ENCODE results near the gene BRD7.
"Not testable (repeated sequence)": the region's sequence is repeated elsewhere in the genome, so short reads cannot be mapped to it uniquely, and the experiment has no call there.

The BRD7 gene

GRCh38 chr16:50354629-50355456 lies 13.9 kb downstream of the BRD7 start:
- DNase-seq, result no peak

GRCh38 chr16:50354082-50354481 lies 14.7 kb downstream of the BRD7 start:
- no peak for DNase-seq

GRCh38 chr16:50351952-50352351 lies 16.8 kb downstream of the BRD7 start:
- no peak for DNase-seq

GRCh38 chr16:50351116-50351515 lies 17.7 kb downstream of the BRD7 start:
- no peak for DNase-seq

GRCh38 chr16:50345210-50345609 lies 23.6 kb downstream of the BRD7 start:
- not testable (repeated sequence) for DNase-seq

- DNase-seq, result not testable (repeated sequence)
Observed at GRCh38 chr16:50343566-50343965, 25.2 kb downstream of the BRD7 start.

- no peak for DNase-seq
Observed at GRCh38 chr16:50340578-50340977, 28.2 kb downstream of the BRD7 start.

- no peak for DNase-seq
Observed at GRCh38 chr16:50338371-50339231, 30.2 kb downstream of the BRD7 start.

- DNase-seq, result no peak
Observed at GRCh38 chr16:50336884-50337283, 31.9 kb downstream of the BRD7 start.

GRCh38 chr16:50335196-50335958 lies 33.4 kb downstream of the BRD7 start:
- no peak for DNase-seq

- no peak for DNase-seq
Observed at GRCh38 chr16:50334106-50334975, 34.4 kb downstream of the BRD7 start.

- DNase-seq, result no peak
Observed at GRCh38 chr16:50332599-50332998, 36.2 kb downstream of the BRD7 start.

- no peak for DNase-seq
Observed at GRCh38 chr16:50331570-50331969, 37.2 kb downstream of the BRD7 start.

GRCh38 chr16:50329446-50330189 lies 39.2 kb downstream of the BRD7 start:
- no peak for DNase-seq

GRCh38 chr16:50326835-50327465 lies 41.8 kb downstream of the BRD7 start:
- DNase-seq, result peak; percentile 56

GRCh38 chr16:50326264-50326663 lies 42.5 kb downstream of the BRD7 start:
- DNase-seq, result no peak

- DNase-seq, result no peak
Observed at GRCh38 chr16:50324345-50324744, 44.4 kb downstream of the BRD7 start.

GRCh38 chr16:50323335-50324011 lies 45.3 kb downstream of the BRD7 start:
- no peak for DNase-seq

GRCh38 chr16:50322333-50322732 lies 46.5 kb downstream of the BRD7 start:
- no peak for DNase-seq

- no peak for DNase-seq
Observed at GRCh38 chr16:50320310-50320709, 48.5 kb downstream of the BRD7 start.
